ENCODE measurements around the gene E2F7. TPM values are rescaled to one million over a fixed set of nuclear protein-coding genes. Genes with fewer than 3 reads are reported as not detected.

E2F7 gene
- polyA plus RNA-seq, 1 donor: 2.9 TPM

DNA sequence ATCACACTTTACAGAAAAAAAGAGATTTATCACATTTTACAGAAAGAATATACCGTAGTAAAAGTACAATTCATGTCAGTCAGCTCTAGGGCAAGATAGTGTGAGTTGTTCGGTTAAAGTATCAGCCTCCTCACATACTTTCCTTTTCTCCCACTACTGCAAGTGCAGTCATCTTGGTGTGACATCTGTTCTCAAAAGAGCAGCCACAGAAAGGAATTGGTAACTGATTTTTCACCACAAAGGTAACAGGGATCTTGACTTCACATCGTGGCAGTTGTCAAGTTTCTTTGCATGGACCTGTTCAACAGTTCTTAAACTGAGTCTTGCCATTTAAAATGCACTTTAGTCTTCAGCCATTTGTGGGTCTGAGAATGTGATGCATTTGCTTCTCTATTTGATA lies 5.0 kb upstream of the E2F7 start:
- DNase-seq (ENCODE audit: low read depth): no peak

DNA sequence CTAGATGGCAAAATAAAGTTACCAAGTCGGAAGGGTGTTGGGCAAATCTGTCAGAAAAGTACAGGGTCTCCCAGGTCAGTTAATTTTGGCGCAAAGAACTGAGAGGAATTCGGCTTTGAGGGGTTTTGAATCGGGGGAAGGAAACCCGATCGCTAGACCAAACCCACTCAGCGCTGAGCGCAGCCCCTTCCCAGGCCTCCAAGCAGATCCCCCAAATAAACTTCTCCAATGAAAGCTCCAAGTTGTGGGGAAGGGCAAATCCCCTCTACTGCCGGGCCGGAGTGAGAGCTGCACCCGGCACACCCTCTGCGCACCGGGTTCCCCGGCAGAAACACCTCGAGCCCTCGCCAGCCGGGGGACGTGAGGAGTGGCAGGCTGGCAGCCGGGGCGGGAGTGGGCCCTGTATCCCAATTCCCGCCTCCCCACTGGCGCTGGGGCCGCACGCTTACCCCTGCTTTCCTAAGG lies 441 bp downstream of the E2F7 start:
- DNase-seq (ENCODE audit: low read depth): no peak

DNA sequence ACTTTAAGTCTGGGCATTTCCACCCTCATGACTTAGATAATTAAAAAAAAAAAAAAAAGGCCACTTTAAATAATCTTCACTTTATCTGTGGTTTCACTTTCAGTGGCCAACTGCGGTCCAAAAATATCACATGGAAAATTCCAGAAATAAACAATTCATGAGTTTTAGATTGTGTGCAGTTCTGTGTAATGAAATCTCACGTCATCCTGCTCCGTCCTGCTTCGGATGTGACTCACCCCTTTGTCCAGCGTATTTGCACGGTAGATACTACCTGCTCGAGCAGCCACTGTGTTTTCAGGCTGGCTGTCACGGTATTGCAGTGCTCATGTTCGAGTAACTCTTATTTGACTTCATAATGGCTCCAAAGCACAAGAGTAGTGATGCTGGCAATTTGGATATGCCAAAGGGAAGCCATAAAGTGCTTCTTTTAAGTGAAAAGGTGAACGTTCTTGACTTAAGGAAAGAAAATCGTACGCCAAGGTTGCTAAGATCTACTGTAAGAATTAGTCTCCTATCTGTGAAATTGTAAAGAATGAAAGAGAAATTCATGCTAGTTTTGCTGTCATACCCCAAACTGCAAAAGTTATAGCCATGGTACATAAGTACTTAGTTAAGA lies 2.4 kb downstream of the E2F7 start:
- no peak for DNase-seq (ENCODE audit: low read depth)

DNA sequence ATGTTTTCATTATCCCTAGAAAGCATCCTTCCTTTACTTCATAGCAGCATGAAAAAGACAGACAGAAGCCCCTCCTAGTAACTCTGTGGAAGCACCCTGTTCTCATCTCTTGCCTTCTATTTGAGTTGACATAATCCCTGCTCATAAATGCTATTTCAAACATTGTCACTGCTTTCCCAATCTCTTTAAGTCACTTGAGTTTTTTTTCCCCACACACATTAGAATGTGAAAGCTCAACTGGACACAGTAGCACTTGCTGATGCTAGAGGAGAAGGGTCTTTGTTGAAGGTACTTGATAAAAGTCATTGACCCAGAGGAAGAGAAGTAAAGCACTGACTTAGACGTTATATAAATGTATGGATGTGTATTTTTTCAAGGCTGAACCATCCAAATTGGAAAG lies 3.0 kb downstream of the E2F7 start:
- DNase-seq (ENCODE audit: low read depth): no peak

DNA sequence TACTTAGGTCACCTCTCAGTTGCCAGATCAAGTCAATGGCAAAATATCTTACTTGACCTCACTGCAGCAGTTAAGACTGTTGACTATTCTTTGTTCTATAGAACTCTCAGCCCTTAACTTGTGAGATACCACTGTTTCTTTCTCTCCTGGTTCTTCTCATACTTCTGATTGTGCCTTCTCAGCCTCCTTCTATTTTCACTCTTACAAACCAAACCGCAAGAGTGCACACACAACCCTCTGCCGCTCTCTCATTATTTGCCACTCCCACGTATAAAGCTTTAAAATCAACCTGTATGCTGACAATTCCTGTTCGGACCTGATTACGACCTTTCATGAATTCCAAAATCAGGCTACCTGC lies 4.5 kb downstream of the E2F7 start:
- no peak for DNase-seq (ENCODE audit: low read depth)

DNA sequence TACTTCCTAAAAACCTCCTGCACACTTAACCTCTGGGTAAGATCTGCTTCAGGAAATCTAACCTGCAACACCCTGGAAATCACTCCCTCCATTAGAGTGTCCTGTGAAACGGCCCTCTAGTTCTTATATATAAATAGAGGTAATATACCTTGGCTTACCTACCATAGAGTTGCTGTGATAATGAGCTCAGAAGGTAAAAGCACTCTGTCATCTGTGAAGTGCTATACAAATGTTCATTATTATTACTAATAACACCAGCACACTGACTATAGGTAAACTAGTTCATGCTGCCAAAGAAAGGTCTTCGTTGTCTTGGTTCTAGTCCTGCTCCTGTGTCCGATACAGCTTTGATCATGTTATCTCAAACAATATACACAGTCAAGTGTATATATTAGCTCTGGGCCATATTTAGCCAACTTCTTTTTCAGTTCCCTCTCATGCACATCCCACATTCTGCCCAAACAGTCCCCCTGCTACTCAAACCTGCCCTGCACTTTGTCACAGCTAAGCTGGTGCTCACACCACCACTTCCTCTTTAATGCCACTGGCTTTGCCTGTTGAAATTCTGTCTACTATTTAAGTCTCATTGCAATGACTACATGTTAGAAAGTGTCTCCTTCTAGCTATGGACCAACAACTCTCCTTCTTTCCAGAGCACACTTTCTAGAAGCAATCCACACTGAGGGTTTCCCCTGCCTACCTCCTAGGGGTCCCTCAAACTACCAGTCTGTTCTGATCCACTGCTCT lies 5.1 kb downstream of the E2F7 start:
- no peak for DNase-seq (ENCODE audit: low read depth)

DNA sequence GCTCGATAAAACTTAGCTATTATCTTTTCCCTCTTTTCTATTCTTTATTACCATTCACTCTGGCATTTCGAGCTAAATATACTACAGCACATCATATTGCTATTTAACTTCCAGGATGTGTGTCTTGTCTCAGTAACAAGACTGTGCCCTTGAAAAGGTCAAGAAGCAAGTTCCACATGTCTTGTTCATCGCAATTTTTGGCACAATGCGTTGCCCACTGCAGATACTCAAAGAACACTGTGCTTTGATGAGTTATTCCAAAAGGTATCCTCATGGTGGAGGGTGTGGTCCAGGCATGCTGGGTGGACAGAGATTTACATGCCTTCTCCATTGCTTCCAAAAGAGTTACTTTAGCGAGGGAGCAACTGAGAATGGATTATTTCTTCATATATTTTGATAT lies 6.6 kb downstream of the E2F7 start:
- no peak for DNase-seq (ENCODE audit: low read depth)

DNA sequence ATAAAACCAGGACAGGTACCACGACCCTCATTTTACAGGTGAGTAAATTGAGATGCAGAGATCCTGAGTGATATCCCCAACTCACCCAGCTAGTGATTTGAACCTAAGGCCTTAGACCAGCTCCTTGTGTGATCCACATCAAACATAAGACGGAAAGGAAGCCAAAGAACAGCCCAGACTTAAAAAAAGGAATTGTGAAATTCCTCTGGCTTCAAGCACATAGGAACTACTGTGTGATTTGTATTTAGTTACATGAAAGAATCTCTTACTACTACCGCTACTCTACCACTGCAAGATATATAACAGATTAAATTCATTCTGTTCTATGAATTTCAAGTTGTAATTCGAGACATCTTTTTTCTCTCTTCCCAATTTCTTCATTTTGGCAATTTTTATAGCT lies 10.5 kb downstream of the E2F7 start:
- no peak for DNase-seq (ENCODE audit: low read depth)

DNA sequence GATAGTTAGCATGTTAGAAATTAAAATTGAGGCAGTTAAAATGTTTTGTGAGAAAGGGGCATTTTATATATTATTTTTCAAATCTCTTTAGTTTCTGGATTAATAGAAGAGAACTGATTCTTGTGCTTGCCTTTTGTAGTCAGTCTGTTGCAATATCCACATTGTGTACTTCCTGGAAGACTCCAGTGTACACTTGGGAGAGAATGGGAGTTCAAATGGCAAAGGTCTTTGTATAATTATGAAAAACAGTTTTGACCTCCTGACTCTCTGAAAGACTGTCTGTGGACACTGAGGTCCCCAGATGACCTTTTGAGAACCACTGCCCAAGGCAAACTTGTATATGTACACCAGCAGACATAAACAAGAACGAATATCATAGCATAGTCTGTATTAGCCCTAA lies 12.1 kb downstream of the E2F7 start:
- no peak for DNase-seq (ENCODE audit: low read depth)

DNA sequence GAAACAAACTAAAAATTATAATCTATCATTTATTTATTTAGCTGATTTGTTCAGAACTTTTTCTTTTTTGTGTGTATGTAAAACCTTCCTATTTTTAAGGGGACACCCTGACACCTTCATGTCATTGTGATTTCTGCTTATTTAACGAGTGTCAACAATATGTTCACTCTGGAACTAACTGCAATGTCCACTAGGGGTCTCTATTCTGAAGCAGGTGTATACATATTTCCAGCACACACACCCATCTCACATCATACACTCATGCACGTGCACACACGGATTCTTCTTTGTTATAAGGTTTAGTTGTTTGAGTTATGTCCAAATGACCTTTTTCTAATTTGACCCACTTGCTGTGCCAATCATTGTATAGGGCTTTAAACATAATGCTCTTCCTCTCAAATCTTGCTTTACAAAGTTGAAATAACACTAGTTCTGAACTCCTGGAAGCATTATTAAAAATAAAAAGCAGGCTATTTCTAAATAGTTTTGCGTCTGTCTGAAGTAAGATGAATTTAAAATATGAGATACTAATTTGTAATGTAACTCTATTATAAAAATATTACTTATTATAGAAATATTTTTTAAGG lies 15.5 kb downstream of the E2F7 start:
- no peak for DNase-seq (ENCODE audit: low read depth)

DNA sequence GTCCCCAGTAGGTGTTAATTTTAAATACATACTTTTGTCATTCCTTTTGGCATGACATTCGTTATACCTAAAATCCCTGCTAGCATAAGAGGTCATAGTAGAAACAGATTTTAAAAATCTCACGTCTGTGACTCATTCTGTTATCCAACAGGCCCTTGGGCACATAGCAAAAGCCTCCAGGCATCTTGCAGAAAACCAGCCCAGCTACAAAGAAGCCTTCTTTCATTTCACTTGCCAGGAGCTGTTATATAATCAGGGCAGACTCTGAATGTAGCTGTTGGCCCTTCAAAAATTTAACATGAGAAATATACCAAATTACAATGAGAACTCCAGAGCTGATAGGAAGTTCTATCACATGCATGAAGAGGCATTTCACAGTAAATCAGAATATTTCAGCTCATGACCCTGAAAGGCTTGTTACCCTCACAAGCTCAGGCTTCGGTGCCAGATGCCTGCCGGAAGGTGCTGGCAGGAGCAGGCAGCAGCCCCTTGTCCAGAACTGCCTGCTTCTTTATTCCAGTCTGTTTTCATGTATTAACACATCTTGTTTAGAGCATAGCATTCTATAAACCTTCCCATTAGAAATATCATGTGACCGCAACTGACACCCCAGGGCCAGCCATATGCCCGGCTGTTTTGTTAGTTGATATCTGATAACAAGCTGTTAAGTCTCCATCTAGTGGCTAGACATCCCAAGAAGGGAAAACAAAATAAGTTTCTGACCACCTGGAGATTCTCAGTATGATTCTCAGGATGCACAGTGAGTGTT lies 17.8 kb downstream of the E2F7 start:
- DNase-seq (ENCODE audit: low read depth): no peak

DNA sequence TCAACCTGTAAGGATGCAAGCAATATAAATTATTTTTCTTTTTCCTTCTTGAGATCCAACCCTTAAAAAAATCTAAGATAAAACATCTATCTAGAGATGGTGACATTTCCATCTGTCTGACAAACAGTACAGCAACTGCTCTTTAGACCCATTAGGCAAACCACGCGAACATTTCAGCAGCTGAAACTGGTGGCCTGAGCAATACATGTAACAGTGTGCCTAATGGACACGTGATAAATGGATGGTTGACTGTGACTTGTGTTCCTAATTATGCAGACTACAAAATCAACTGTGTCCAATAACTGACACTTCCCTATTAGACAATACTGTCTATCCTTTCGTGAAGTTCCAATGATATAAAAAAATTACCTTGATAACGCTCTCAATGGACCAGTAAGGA lies 18.9 kb downstream of the E2F7 start:
- no peak for DNase-seq (ENCODE audit: low read depth)

DNA sequence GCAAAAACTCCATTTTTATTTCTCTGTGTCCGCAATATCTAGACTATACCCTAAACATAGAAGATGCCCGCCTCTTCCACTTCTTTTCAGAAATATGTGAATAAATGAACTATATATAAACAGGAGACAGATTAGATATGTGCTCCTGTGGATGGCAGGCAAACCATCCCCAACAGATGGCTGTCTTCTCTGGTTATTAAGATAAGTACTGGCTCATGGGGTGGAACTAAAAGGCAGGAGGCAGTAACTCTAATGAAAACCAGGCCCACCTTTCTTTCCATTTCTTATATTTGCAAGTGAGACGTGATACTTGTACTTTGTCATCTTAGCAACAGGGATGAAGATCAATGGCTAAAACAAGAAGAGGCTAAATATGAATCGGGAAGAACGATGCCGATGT lies 20.2 kb downstream of the E2F7 start:
- no peak for DNase-seq (ENCODE audit: low read depth)

DNA sequence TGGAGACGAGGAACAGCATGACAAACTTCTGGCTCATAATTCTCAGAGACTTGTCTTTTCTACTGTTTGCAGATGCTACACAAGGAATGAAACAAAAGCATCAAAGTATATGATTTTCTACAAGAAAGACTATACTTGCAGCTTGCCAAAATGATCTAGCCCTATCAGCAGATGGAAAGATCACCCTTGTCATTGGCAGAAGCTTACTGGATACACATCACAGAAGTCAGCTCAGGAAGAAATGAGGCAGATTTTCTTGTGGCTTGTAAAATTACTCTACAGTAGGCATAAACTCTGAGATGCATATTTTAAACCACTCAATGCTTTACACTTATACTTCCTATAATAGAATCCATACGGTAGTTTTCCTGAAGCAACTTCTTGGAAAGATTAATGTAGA lies 20.6 kb downstream of the E2F7 start:
- no peak for DNase-seq (ENCODE audit: low read depth)

DNA sequence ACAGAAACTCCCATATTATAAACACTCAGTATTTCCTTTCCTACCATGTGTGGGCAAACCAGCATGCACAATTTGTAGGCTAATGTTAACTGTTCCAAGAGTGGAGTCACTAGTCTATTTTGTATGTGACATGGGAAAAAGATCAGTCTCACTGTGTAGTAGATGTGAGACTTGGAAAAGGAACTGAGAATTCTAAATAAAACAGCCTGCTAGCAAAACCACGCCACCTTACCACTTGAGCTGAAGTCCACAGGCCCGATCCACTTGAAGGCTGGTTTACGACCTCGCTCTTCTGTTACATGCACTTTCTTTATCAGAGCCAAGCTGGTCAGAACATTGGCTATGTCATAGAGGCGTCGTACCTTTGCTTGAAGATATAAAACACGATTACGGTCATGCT lies 22.5 kb downstream of the E2F7 start:
- no peak for DNase-seq (ENCODE audit: low read depth)

DNA sequence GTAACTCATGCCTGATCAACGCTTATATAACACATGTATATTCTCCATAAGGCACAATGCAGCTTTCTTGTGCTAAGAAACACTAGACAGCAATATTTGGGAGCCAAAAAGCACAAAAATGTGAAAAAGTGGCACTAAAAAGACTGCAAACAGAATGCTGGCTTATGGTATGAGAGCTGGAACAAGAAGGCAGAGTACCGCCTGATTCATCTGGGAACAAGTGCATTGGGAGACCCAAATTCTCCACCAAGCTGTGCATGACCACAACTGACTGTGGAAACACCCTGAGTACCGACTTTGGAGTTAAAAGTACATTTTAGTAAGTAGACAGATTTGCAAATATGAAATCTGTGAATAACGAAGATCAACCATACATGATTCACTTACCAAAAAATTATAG lies 25.1 kb downstream of the E2F7 start:
- DNase-seq (ENCODE audit: low read depth): no peak

DNA sequence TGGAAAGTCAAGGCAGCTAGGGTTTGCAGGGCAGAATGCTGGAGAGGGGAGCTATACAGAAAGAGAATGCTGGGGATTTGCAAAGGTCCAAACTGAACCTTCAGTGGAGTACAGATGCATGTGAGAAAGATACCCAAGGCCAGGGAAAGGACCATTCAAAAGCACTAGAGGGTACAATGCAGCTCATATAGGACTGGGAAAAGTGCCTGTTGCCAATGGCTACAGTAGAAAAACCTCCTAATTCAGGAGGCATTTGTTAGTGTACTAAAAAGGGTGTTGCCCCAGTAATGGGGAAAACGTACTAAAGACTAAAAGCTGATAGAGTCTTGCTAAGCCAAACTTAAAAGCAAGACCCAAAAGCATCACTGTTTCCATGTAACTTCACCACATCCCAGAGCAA lies 30.1 kb downstream of the E2F7 start:
- DNase-seq (ENCODE audit: low read depth): no peak

DNA sequence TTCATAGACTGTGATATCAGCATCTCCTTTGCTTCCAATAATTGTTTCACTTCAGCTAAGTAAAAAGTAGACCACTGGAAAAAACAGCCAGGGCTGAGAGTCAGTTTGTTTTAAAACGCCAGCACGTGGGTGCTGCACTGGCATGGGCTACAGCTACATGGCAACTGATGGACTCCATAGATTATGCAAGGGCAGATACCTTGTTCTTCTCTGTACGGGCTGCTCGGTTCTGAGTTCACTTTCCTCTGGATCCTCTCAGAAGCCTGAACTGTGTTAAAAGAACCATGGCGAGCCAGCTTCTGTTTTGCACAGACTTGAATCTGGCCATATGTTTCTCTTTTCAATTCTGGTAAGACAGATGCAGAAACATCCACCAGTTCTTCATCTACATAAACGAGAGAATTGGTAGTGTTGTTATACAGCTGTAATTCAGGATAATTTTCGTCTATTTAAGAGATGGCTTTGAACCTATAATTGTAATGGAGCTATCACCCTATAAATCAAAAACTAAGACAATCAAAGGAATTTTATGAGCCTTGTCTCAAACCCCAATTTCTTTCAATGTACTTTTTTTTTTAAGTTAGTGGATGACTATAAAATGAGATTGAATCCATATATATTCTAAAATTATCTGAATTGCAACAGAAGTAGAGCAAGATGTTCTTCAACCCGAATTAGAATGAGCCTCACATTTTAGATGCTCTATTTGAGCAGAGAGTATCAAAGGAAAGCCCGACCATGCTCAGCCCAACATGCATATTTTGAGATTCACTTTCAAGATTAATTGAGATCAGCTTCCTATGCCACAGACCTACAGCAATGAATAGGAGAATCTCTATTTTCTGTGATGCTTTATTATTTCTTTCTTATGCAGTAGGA lies 31.5 kb downstream of the E2F7 start:
- DNase-seq (ENCODE audit: low read depth): no peak

DNA sequence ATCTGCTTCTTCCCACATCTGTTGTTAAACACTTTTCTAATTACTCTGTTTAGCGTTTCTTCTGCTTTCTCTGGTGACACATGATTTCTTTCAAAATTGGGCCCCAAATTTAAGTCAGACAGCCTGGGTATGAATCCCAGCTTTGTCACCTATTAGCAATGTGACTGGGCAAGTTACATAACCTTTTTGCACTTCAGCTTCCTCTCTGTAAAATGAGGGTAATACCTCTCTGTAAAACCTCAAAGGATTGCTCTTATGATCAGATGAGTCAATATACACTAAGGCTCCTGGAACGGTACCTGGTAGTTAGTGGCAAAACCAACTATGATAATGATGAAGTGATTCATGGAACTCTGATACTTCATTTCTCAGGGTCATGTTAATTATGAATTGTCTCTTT lies 33.0 kb downstream of the E2F7 start:
- no peak for DNase-seq (ENCODE audit: low read depth)

DNA sequence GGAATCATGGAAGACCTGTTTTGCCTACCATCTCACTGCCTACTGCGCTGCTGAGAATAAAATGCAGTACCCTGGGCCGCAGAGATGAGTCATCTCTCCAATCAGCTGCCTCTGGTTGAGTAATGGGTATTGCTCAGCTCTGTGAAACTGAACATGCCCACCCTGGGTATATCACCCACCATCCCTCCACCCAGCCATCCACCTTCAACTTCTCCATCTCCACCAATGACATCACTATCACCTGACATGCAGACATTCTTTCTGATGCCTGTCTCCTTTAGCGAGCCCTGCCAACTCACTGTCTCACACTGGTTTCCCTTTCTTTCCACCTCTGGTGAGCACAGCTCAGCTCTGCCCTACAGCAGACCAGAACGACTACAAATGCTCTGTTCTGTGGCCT lies 33.6 kb downstream of the E2F7 start:
- DNase-seq (ENCODE audit: low read depth): no peak

DNA sequence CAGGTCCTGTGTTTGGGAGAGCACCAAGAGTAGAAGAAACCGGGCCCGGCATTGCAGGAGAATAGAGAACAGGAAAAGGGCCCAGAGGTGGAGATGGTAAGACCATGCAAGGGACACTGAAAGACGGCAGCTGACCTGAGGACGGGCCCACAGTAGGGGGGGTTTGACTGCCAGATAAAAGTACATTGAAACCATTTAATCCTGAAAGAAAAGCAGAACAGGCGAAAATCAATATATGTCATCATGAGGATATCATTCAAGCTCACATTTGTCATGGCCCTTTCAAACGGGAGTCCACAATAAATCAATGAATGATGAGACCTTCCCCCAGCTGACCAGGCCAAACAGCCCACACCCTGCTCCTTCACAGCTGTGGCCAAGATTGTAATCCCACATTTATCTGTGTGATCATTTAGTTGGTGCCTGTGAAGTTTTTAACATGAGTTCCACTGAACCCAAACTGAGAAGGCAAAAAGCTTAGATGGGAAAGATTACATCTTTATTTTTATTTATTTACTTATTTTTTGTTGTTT lies 39.5 kb downstream of the E2F7 start:
- no peak for DNase-seq (ENCODE audit: low read depth)

All from forelimb muscle (tissue), 1 donor.